Measurements from ENCODE around the gene SKP1.

GRCh38 chr5:134100283-134101091 lies 76.3 kb downstream of the SKP1 start:
- TF ChIP-seq POLR2A (IDR thresholded peaks at IDR 0.05; ENCODE audit: low read length) (no peak), GATA1 (IDR thresholded peaks at IDR 0.05; ENCODE audit: low read depth, low read length) (no peak)
